GM12878 (cell line): Measurements from ENCODE around the gene LMTK2. TPM values are rescaled to one million over a fixed set of nuclear protein-coding genes. Genes with fewer than 3 reads are reported as not detected.
A peak's percentile ranks its signal among the peaks of the same experiment; 100 is the strongest.

Experiments used
- ATAC-seq: fragments of 200-7000 bp; cut with Tn5 transposase; 3 replicates; pipeline ENCODE4 v1.9.1; 2020; ENCODE audit warnings: mild to moderate bottlenecking, moderate library complexity
- BruUV-seq: library from RNA; stranded (reverse); fragments of 400-500 nt; replicated peaks from 2 replicates; lab custom pipeline; 2021; lab: Mats Ljungman, UMichigan
- CTCF ChIA-PET: fragments of 300-600 bp; sonication (Branson Sonifier 250); formaldehyde crosslinking; extraction: SDS; loops from one replicate; lab custom pipeline; 2021; ENCODE audit warnings: inconsistent platforms; lab: Yijun Ruan, JAX
- POLR2A ChIA-PET: fragments of 350-600 bp; formaldehyde crosslinking; extraction: SDS; loops from one replicate; lab custom pipeline; 2021; ENCODE audit warnings: inconsistent platforms; lab: Charles Lee
- RAD21 ChIA-PET: fragments of 300-600 bp; sonication (Branson Sonifier 250); formaldehyde crosslinking; loops from one replicate; lab custom pipeline; 2023; ENCODE audit warnings: antibody characterized with exemption; ENCODE audit not compliant: unreplicated experiment; lab: Charles Lee
- SMC1A ChIA-PET: fragments of 300-600 bp; sonication (Branson Sonifier 250); formaldehyde crosslinking; loops from one replicate; lab custom pipeline; 2023; ENCODE audit not compliant: unreplicated experiment, uncharacterized antibody; lab: Charles Lee
- DNase-seq: peaks from one replicate; pipeline ENCODE4 v3.0.0-alpha.2; 2011; ENCODE audit warnings: low read depth, low spot score
- FAIRE-seq: peaks from 3 replicates; lab custom pipeline; 2011; peaks lifted over from hg19 to GRCh38; lab: Jason Lieb, UNC
- H2AFZ ChIP-seq: 2 replicates; pipeline ENCODE4 v1.6.0; 2011; ENCODE audit warnings: low read depth, low read length, control low read depth; ENCODE audit not compliant: control insufficient read depth
- H3K27ac ChIP-seq: 2 replicates; pipeline ENCODE4 v1.5.1; 2011; ENCODE audit warnings: control low read depth; ENCODE audit not compliant: control insufficient read depth, insufficient read depth
- H3K27me3 ChIP-seq, 2 experiments: replicated peaks in 1 of 2; 2 replicates each; pipeline versions ENCODE4 v1.6.0 to v1.6.1; 2011; ENCODE audit warnings: low read length in 1 of 2; ENCODE audit not compliant: control insufficient read depth in 2 of 2, insufficient read depth in 2 of 2
- H3K36me3 ChIP-seq, 2 experiments: 2 replicates each; pipeline ENCODE4 v1.5.1; 2011; ENCODE audit warnings: low read length in 1 of 2; ENCODE audit not compliant: control insufficient read depth in 2 of 2, insufficient read depth in 2 of 2
- H3K4me1 ChIP-seq: 2 replicates; pipeline ENCODE4 v1.6.1; 2011; ENCODE audit warnings: mild to moderate bottlenecking, low read length, moderate library complexity, mixed read lengths; ENCODE audit not compliant: control insufficient read depth, insufficient read depth
- H3K4me2 ChIP-seq: 2 replicates; pipeline ENCODE4 v1.6.0; 2011; ENCODE audit warnings: control low read depth; ENCODE audit not compliant: control insufficient read depth, insufficient read depth
- H3K4me3 ChIP-seq: fragments of 200-600 bp; sonication (generic); 2 replicates; pipeline ENCODE4 v1.5.1; 2016
- H3K79me2 ChIP-seq: 2 replicates; pipeline ENCODE4 v1.6.0; 2011; ENCODE audit warnings: low read length; ENCODE audit not compliant: control insufficient read depth, insufficient read depth
- H3K9ac ChIP-seq: 2 replicates; pipeline ENCODE4 v1.8.0; 2011; ENCODE audit warnings: low read length, control low read depth, mixed read lengths; ENCODE audit not compliant: control insufficient read depth, insufficient read depth
- H3K9me3 ChIP-seq: replicated peaks from 3 replicates; pipeline ENCODE4 v1.5.1; 2011; ENCODE audit warnings: mild to moderate bottlenecking, low read length; ENCODE audit not compliant: control insufficient read depth, insufficient read depth
- H4K20me1 ChIP-seq: 2 replicates; pipeline ENCODE4 v1.6.0; 2011; ENCODE audit not compliant: control insufficient read depth, insufficient read depth
- IRF4 ChIP-seq: IDR thresholded peaks from 2 replicates; pipeline ENCODE4 v1.6.1; 2011; ENCODE audit warnings: low read depth, low read length
- MYC ChIP-seq: IDR thresholded peaks from 2 replicates; pipeline ENCODE4 v1.6.1; 2011; ENCODE audit warnings: mild to moderate bottlenecking, low read length, moderate library complexity, inconsistent platforms; ENCODE audit not compliant: insufficient read depth, insufficient replicate concordance, insufficient read length, severe bottlenecking
- ZNF592 ChIP-seq: fragments of 450-650 bp; IDR thresholded peaks from 2 replicates; pipeline ENCODE4 v1.6.1; 2017; ENCODE audit warnings: mild to moderate bottlenecking, moderate library complexity
- ZNF622 ChIP-seq: fragments of 450-650 bp; IDR thresholded peaks from 2 replicates; pipeline ENCODE4 v1.6.1; 2017; ENCODE audit warnings: mild to moderate bottlenecking, inconsistent platforms
- WGBS: methylation state at CpG from one replicate; pipeline ENCODE4 v1.1.6; 2016; ENCODE audit warnings: low lambda C conversion rate; ENCODE audit not compliant: insufficient replicate concordance, insufficient coverage; ENCODE audit errors: missing lambda C conversion rate; 5-methylcytosine and 5-hydroxymethylcytosine counted together
- in situ Hi-C: fragments of 300-500 bp; cut with MboI; formaldehyde crosslinking; loops from 9 replicates; pipeline ENCODE4 v1.14.3; 2018; ENCODE audit warnings: mixed read lengths
- intact Hi-C: fragments of 100-400 bp; cut with micrococcal nuclease; formaldehyde crosslinking; loops from one replicate; pipeline ENCODE4 v1.14.2; 2022; ENCODE audit not compliant: unreplicated experiment
- polyA plus RNA-seq, 11 experiments: library from polyadenylated mRNA; depleted of rRNA in 4 of 11; unstranded in 6 of 11; stranded (reverse) in 5 of 11; fragments of >200 nt; fragmentation: Nextera tagmentation in 4 of 11; fragmentation: Illumina TruSeq in 1 of 11; extraction: Ambion mirVana in 4 of 11; extraction: Trizol in 1 of 11; gene quantifications; 1 replicate in 1 of 11; 2 replicates in 10 of 11; pipeline versions ENCODE4 v1.2.1 to v1.2.3, GENCODE V29; 2011 to 2016; ENCODE audit warnings: inconsistent platforms in 2 of 11, missing spikeins in 2 of 11, low read depth in 1 of 11
- total RNA-seq, 4 experiments: library from RNA; depleted of rRNA in 3 of 4; stranded (reverse); fragments of >200 nt in 3 of 4; fragmentation: Illumina TruSeq in 1 of 4; extraction: Trizol in 1 of 4; gene quantifications; 2 replicates each; pipeline versions ENCODE4 v1.2.1 to v1.2.3, GENCODE V29; 2013 to 2021

The LMTK2 gene
- total and polyA plus RNA-seq, 10 of the 15 experiments (the other 5 are each of a cell fraction or from before 2014, with no cell fraction given): 0.68 to 8.7 (median 4.6) TPM

GRCh38 chr7:98241674-98242241 is 135.1 kb downstream of the LMTK2 start:
- H2AFZ ChIP-seq: no peak overlapping the region
- no peak overlapping the region for H3K4me2 ChIP-seq
- no peak overlapping the region for H3K27ac ChIP-seq
- DNase-seq (no peak), ATAC-seq (peak; percentile 50), FAIRE-seq (no peak)
- SMC1A ChIA-PET: interaction anchor here (0.8 kb wide), 1 partner anchor 131 kb away, joined by 3 read pairs; no protein-coding TSS in a partner anchor
- RAD21 ChIA-PET: interaction anchor here (0.7 kb wide), 1 partner anchor 39 kb away, joined by 3 read pairs; no protein-coding TSS in a partner anchor
- no peaks in the 10 kb centered on the region for H4K20me1 ChIP-seq
- in situ Hi-C loops (loop anchor here (5.0 kb wide), 1 partner anchor 219 kb away; no protein-coding TSS in a partner anchor), intact Hi-C loops (loop anchor here (1.0 to 2.0 kb wide), 2 partner anchors 73 to 220 kb away; no protein-coding TSS in a partner anchor)
- no peak overlapping the region for H3K4me3 ChIP-seq
- H3K79me2 ChIP-seq: no peaks in the 10 kb centered on the region
- no peaks in the 10 kb centered on the region for H3K27me3 ChIP-seq
- no peaks in the 10 kb centered on the region for H3K4me1 ChIP-seq
- 73% methylated on average over 16 of the region's 16 CpGs for WGBS
- no peak for TF ChIP-seq MYC
- no peak for TF ChIP-seq ZNF592
- no peak for TF ChIP-seq IRF4
- TF ChIP-seq ZNF622: no peak
- H3K9me3 ChIP-seq: no peaks in the 10 kb centered on the region
- BruUV-seq: no TSS peak
- POLR2A ChIA-PET: no interaction called here
- CTCF ChIA-PET: interaction anchor here (0.6 to 1.4 kb wide), 4 partner anchors 9 to 220 kb away, joined by 3 to 6 read pairs (median 3); partner anchors contain the start of gene LMTK2
- no peak overlapping the region for H3K9ac ChIP-seq
- no peaks in the 10 kb centered on the region for H3K36me3 ChIP-seq
